ENCODE results near the gene DSC1.

GRCh38 chr18:31125878-31126277, 36.8 kb downstream of the DSC1 start:
- TF ChIP-seq CTCF (conservative IDR thresholded peaks at IDR 0.05; ENCODE audit: low read depth in 2 of 2): no peak
- no peak for TF ChIP-seq EZH2 (IDR thresholded peaks at IDR 0.05; ENCODE audit: low read depth, unreplicated experiment)
- TF ChIP-seq, protein P1, sequence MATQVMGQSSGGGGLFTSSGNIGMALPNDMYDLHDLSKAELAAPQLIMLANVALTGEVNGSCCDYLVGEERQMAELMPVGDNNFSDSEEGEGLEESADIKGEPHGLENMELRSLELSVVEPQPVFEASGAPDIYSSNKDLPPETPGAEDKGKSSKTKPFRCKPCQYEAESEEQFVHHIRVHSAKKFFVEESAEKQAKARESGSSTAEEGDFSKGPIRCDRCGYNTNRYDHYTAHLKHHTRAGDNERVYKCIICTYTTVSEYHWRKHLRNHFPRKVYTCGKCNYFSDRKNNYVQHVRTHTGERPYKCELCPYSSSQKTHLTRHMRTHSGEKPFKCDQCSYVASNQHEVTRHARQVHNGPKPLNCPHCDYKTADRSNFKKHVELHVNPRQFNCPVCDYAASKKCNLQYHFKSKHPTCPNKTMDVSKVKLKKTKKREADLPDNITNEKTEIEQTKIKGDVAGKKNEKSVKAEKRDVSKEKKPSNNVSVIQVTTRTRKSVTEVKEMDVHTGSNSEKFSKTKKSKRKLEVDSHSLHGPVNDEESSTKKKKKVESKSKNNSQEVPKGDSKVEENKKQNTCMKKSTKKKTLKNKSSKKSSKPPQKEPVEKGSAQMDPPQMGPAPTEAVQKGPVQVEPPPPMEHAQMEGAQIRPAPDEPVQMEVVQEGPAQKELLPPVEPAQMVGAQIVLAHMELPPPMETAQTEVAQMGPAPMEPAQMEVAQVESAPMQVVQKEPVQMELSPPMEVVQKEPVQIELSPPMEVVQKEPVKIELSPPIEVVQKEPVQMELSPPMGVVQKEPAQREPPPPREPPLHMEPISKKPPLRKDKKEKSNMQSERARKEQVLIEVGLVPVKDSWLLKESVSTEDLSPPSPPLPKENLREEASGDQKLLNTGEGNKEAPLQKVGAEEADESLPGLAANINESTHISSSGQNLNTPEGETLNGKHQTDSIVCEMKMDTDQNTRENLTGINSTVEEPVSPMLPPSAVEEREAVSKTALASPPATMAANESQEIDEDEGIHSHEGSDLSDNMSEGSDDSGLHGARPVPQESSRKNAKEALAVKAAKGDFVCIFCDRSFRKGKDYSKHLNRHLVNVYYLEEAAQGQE (IDR thresholded peaks at IDR 0.05; ENCODE audit: unreplicated experiment): no peak
- no peak for TF ChIP-seq POLR2AphosphoS5 (IDR thresholded peaks at IDR 0.05; ENCODE audit: low read depth)
- TF ChIP-seq NANOG (IDR thresholded peaks at IDR 0.05; ENCODE audit: borderline replicate concordance): no peak
- no peak for TF ChIP-seq EZH2phosphoT487 (IDR thresholded peaks at IDR 0.05; ENCODE audit: unreplicated experiment)
- TF ChIP-seq ETS1 (IDR thresholded peaks at IDR 0.05): no peak
- no peak for TF ChIP-seq ZNF331 (CRISPR knock-in tag; IDR thresholded peaks at IDR 0.05; ENCODE audit: low read depth)
